Upper lobe of left lung (tissue), 6 donors: Measurements from ENCODE around the gene PTPN11. TPM values are rescaled to one million over a fixed set of nuclear protein-coding genes. Genes with fewer than 3 reads are reported as not detected.
"Not testable (repeated sequence)": the region's sequence is repeated elsewhere in the genome, so short reads cannot be mapped to it uniquely, and the experiment has no call there.

Source experiments
- ATAC-seq, 2 donors: fragments of 200-7000 bp; cut with Tn5 transposase; one replicate each; pipeline ENCODE4 v1.9.1; 2022; ENCODE audit warnings: mild to moderate bottlenecking in 2 of 2, moderate library complexity in 2 of 2; ENCODE audit not compliant: low FRiP score in 2 of 2
- DNase-seq, 2 donors: peaks; one replicate each; pipeline ENCODE4 v3.0.0-alpha.2; 2019 to 2020
- H3K27ac ChIP-seq, 4 donors: fragments of 200-600 bp; sonication (generic); one replicate each; pipeline ENCODE4 v1.5.1; 2016 to 2019
- H3K27me3 ChIP-seq, 4 donors: fragments of 200-600 bp; sonication (generic); one replicate each; pipeline ENCODE4 v1.5.1; 2017 to 2019
- H3K36me3 ChIP-seq, 4 donors: fragments of 200-600 bp; sonication (generic); one replicate each; pipeline ENCODE4 v1.5.1; 2016 to 2019
- H3K4me1 ChIP-seq, 4 donors: fragments of 200-600 bp; sonication (generic); one replicate each; pipeline ENCODE4 v1.5.1; 2018 to 2019
- H3K4me3 ChIP-seq, 4 donors: fragments of 200-600 bp; sonication (generic); one replicate each; pipeline ENCODE4 v1.5.1; 2017 to 2019; ENCODE audit warnings: mild to moderate bottlenecking in 2 of 4, moderate library complexity in 1 of 4
- H3K9me3 ChIP-seq, 4 donors: fragments of 200-600 bp; sonication (generic); one replicate each; pipeline ENCODE4 v1.5.1; 2018 to 2019
- EP300 ChIP-seq, 4 donors: sonication (generic); formaldehyde crosslinking; IDR thresholded peaks; one replicate each; pipeline ENCODE4 v1.5.1; 2017; ENCODE audit warnings: antibody characterized with exemption in 4 of 4, control low read depth in 2 of 4
- POLR2A ChIP-seq, 4 donors: fragments of 450-650 bp; IDR thresholded peaks; one replicate each; pipeline ENCODE4 v1.5.1; 2016 to 2017; ENCODE audit warnings: antibody characterized with exemption in 4 of 4, mild to moderate bottlenecking in 2 of 4
- POLR2AphosphoS5 ChIP-seq, 2 donors: sonication (generic); formaldehyde crosslinking; IDR thresholded peaks; one replicate each; pipeline ENCODE4 v1.5.1; 2017; ENCODE audit warnings: antibody characterized with exemption in 2 of 2
- WGBS, 2 donors: methylation state at CpG; one replicate each; pipeline ENCODE4 v1.1.5; 2017 to 2018; 5-methylcytosine and 5-hydroxymethylcytosine counted together
- total RNA-seq, 6 donors: library from RNA; depleted of rRNA in 4 of 6; stranded (reverse); fragments of >200 nt in 4 of 6; gene quantifications; one replicate each; pipeline versions ENCODE4 v1.1.0 to v1.2.1, GENCODE V29; 2016 to 2021
- TF ChIP-seq, protein P1 (sequence below), 6 experiments: fragments of 450-650 bp in 4 of 6; fragments of 200-600 bp in 2 of 6; sonication (generic) in 2 of 6; IDR thresholded peaks; one replicate each; pipeline ENCODE4 v1.5.1; 2016 to 2019; ENCODE audit warnings: antibody characterized with exemption in 6 of 6
- donor health status: DM: no; HTN: no; CAD: no; lungs with moderate emphysema.
- donor health status: DM: no; HTN: yes; CAD: no; lungs with severe emphysema.

Gene PTPN11
- total RNA-seq, 6 donors from 2014 or later: 52.0 to 99.1 (median 84.5) TPM

- no peak for DNase-seq
- Histone ChIP-seq H3K36me3 (peaks cover 0 to 5% (median 0%) of the 10 kb centered on the region in 4 donors), H3K27ac (no peak overlapping the region), H3K27me3 (no peaks in the 10 kb centered on the region), H3K9me3 (no peaks in the 10 kb centered on the region), H3K4me3 (no peak overlapping the region), H3K4me1 (peaks cover 10 to 30% (median 14%) of the 10 kb centered on the region in 4 donors)
- ATAC-seq: no peak
- TF ChIP-seq POLR2AphosphoS5 (IDR thresholded peaks at IDR 0.05) (no peak), EP300 (IDR thresholded peaks at IDR 0.05) (no peak), POLR2A (IDR thresholded peaks at IDR 0.05) (no peak)
- TF ChIP-seq, protein P1, sequence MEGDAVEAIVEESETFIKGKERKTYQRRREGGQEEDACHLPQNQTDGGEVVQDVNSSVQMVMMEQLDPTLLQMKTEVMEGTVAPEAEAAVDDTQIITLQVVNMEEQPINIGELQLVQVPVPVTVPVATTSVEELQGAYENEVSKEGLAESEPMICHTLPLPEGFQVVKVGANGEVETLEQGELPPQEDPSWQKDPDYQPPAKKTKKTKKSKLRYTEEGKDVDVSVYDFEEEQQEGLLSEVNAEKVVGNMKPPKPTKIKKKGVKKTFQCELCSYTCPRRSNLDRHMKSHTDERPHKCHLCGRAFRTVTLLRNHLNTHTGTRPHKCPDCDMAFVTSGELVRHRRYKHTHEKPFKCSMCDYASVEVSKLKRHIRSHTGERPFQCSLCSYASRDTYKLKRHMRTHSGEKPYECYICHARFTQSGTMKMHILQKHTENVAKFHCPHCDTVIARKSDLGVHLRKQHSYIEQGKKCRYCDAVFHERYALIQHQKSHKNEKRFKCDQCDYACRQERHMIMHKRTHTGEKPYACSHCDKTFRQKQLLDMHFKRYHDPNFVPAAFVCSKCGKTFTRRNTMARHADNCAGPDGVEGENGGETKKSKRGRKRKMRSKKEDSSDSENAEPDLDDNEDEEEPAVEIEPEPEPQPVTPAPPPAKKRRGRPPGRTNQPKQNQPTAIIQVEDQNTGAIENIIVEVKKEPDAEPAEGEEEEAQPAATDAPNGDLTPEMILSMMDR (IDR thresholded peaks at IDR 0.05): no peak
- 92 to 94% methylated on average over 7 of the region's 7 CpGs for WGBS, 2 donors
Observed at GRCh38 chr12:112425582-112426382, 7.0 kb downstream of the PTPN11 start.

- Histone ChIP-seq H3K36me3 (peaks cover 0 to 5% (median 0%) of the 10 kb centered on the region in 4 donors), H3K27ac (no peak overlapping the region), H3K9me3 (no peaks in the 10 kb centered on the region), H3K4me3 (no peak overlapping the region), H3K4me1 (peaks cover 0 to 12% (median 3%) of the 10 kb centered on the region in 4 donors), H3K27me3 (no peaks in the 10 kb centered on the region)
- 92 to 100% methylated on average over 2 of the region's 2 CpGs for WGBS, 2 donors
- DNase-seq (no peak), ATAC-seq (no peak)
- TF ChIP-seq POLR2AphosphoS5 (IDR thresholded peaks at IDR 0.05) (no peak), POLR2A (IDR thresholded peaks at IDR 0.05) (no peak)
Observed at GRCh38 chr12:112427760-112428159, 9.0 kb downstream of the PTPN11 start.

GRCh38 chr12:112430929-112431328, 12.2 kb downstream of the PTPN11 start:
- Histone ChIP-seq H3K27ac (no peak overlapping the region), H3K27me3 (no peaks in the 10 kb centered on the region), H3K9me3 (no peaks in the 10 kb centered on the region), H3K4me1 (peaks cover 0 to 3% (median 0%) of the 10 kb centered on the region in 4 donors), H3K36me3 (peaks cover 0 to under 1% (median 0%) of the 10 kb centered on the region in 4 donors), H3K4me3 (no peak overlapping the region)
- no peak for TF ChIP-seq POLR2A (IDR thresholded peaks at IDR 0.05)
- TF ChIP-seq POLR2AphosphoS5 (IDR thresholded peaks at IDR 0.05): no peak
- TF ChIP-seq, protein P1 (IDR thresholded peaks at IDR 0.05): no peak
- WGBS, 2 donors: 69 to 82% methylated on average over 5 of the region's 5 CpGs
- no peak for DNase-seq
- no peak for ATAC-seq

- no peak overlapping the region for H3K27ac ChIP-seq
- 79 to 80% methylated on average over 3 of the region's 3 CpGs for WGBS, 2 donors
- TF ChIP-seq POLR2A (IDR thresholded peaks at IDR 0.05) (no peak), POLR2AphosphoS5 (IDR thresholded peaks at IDR 0.05) (no peak)
- TF ChIP-seq, protein P1 (IDR thresholded peaks at IDR 0.05): no peak
- H3K4me1 ChIP-seq: no peaks in the 10 kb centered on the region
- no peak overlapping the region for H3K4me3 ChIP-seq
- H3K36me3 ChIP-seq: no peaks in the 10 kb centered on the region
- ATAC-seq (no peak), DNase-seq (no peak)
- H3K9me3 ChIP-seq: no peaks in the 10 kb centered on the region
- no peaks in the 10 kb centered on the region for H3K27me3 ChIP-seq
Observed at GRCh38 chr12:112431965-112432364, 13.2 kb downstream of the PTPN11 start.

DNA sequence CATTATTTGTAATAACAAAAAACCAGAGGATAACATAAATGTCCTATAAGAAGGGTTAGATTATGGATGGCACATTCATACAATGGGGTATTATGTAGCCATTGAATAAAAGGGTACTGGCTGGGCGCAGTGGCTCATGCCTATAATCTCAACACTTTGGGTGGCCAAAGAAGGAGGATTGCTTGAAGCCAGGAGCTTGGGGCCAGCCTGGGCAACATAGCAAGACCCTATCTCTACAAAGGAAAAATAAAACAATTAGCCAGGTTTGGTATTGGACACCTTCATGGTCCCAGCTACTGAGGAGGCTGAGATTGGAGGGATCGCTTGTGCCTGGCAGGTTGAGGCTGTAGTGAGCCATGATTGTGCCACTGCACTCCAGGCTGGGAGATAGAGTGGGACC, 14.8 kb downstream of the PTPN11 start:
- TF ChIP-seq POLR2A (IDR thresholded peaks at IDR 0.05) (no peak), POLR2AphosphoS5 (IDR thresholded peaks at IDR 0.05) (no peak), EP300 (IDR thresholded peaks at IDR 0.05) (no peak)
- TF ChIP-seq, protein P1 (IDR thresholded peaks at IDR 0.05): no peak
- no peaks in the 10 kb centered on the region for H3K9me3 ChIP-seq
- WGBS, 2 donors: 95 to 98% methylated on average over 2 of the region's 2 CpGs

DNA sequence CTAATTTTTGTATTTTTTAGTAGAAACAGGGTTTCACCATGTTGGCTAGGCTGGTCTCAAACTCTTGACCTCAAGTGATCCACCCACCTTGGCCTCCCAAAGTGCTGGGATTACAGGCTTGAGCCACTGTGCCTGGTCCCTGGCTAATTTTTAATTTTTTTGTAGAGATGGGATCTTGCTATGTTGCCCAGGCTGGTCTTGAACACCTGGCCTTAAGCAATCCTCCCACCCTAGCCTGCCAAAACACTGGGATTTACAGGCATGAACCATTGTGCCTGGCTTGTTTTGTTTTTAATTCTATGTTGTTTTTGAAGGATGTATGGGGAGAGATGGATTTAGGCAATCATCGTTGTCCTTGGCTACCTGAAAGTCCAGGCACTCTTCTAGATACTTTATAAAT, 19.9 kb downstream of the PTPN11 start:
- not testable (repeated sequence) for H3K4me1 ChIP-seq, ATAC-seq, H3K9me3 ChIP-seq, H3K27me3 ChIP-seq, H3K36me3 ChIP-seq, DNase-seq, H3K4me3 ChIP-seq, H3K27ac ChIP-seq
- 95 to 100% methylated on average over 1 of the region's 1 CpG for WGBS, 2 donors

More for the DNA sequence above, 14.8 kb downstream of the PTPN11 start:
- H3K27me3 ChIP-seq: no peaks in the 10 kb centered on the region
- ATAC-seq (no peak), DNase-seq (no peak)
- H3K27ac ChIP-seq: no peak overlapping the region
- H3K4me1 ChIP-seq: no peaks in the 10 kb centered on the region
- H3K36me3 ChIP-seq: no peaks in the 10 kb centered on the region
- H3K4me3 ChIP-seq: no peak overlapping the region
